GM18867 (cell line): Measurements from ENCODE around the gene FBXO5.

Experiments
- ATAC-seq: cut with Tn5 transposase; IDR thresholded peaks from one replicate; pipeline ENCODE4 v1.9.1; 2021; ENCODE audit warnings: mild to moderate bottlenecking, moderate library complexity; ENCODE audit not compliant: unreplicated experiment

Gene FBXO5

GRCh38 chr6:152952866-152953509 is 29.9 kb downstream of the FBXO5 start:
- ATAC-seq, result no peak

GRCh38 chr6:152952045-152952444 is 30.8 kb downstream of the FBXO5 start:
- ATAC-seq, result no peak

GRCh38 chr6:152950240-152950639 is 32.6 kb downstream of the FBXO5 start:
- ATAC-seq, result no peak

- ATAC-seq, result peak; percentile 90
These were observed 34.6 kb downstream of the FBXO5 start for GRCh38 chr6:152948150-152948768.

- ATAC-seq, result no peak
These were observed 35.8 kb downstream of the FBXO5 start for GRCh38 chr6:152946995-152947394.

GRCh38 chr6:152946484-152946883 is 36.4 kb downstream of the FBXO5 start:
- ATAC-seq, result no peak

GRCh38 chr6:152943260-152943897 is 39.5 kb downstream of the FBXO5 start:
- ATAC-seq, result no peak

GRCh38 chr6:152942319-152942869 is 40.4 kb downstream of the FBXO5 start:
- ATAC-seq, result no peak

GRCh38 chr6:152941746-152942145 is 41.1 kb downstream of the FBXO5 start:
- ATAC-seq, result no peak

- ATAC-seq, result no peak
These were observed 50.0 kb downstream of the FBXO5 start for GRCh38 chr6:152932865-152933264.

GRCh38 chr6:152922706-152923105 is 60.1 kb downstream of the FBXO5 start:
- no peak for ATAC-seq
